Breast epithelium (tissue), 4 donors: ENCODE data around the gene SYT6. TPM values are rescaled to one million over a fixed set of nuclear protein-coding genes. Genes with fewer than 3 reads are reported as not detected.

Source experiments
- DNase-seq, 2 donors: peaks; one replicate each; pipeline ENCODE4 v3.0.0-alpha.2; 2019; ENCODE audit warnings: low spot score in 2 of 2
- H3K27ac ChIP-seq, 2 donors: fragments of 200-600 bp; sonication (generic) in 1 of 2; one replicate each; pipeline ENCODE4 v1.5.1; 2016 to 2019; ENCODE audit warnings: mild to moderate bottlenecking in 1 of 2
- H3K27me3 ChIP-seq, 2 donors: fragments of 200-600 bp; sonication (generic) in 1 of 2; one replicate each; pipeline versions ENCODE4 v1.5.1 to v1.6.0; 2017 to 2019; ENCODE audit warnings: control low read depth in 1 of 2, mild to moderate bottlenecking in 1 of 2
- H3K36me3 ChIP-seq: fragments of 200-600 bp; one replicate; pipeline ENCODE4 v1.5.1; 2019
- H3K4me1 ChIP-seq, 2 donors: fragments of 200-600 bp; sonication (generic); one replicate each; pipeline ENCODE4 v1.5.1; 2016 to 2019; ENCODE audit warnings: control low read depth in 1 of 2
- H3K4me3 ChIP-seq, 3 donors: fragments of 200-600 bp; sonication (generic); 1 replicate in 2 of 3; 2 replicates in 1 of 3; pipeline ENCODE4 v1.5.1; 2016 to 2019; ENCODE audit warnings: mild to moderate bottlenecking in 3 of 3, moderate library complexity in 2 of 3
- H3K9me3 ChIP-seq, 2 donors: fragments of 200-600 bp; sonication (generic) in 1 of 2; one replicate each; pipeline ENCODE4 v1.5.1; 2016 to 2019; ENCODE audit warnings: control low read depth in 1 of 2
- POLR2A ChIP-seq: fragments of 450-650 bp; IDR thresholded peaks from one replicate; pipeline ENCODE4 v1.6.1; 2016; ENCODE audit warnings: antibody characterized with exemption, mild to moderate bottlenecking, moderate library complexity
- POLR2AphosphoS5 ChIP-seq, 3 donors: sonication (generic); formaldehyde crosslinking; IDR thresholded peaks; one replicate each; pipeline ENCODE4 v1.6.1; 2017; ENCODE audit warnings: antibody characterized with exemption in 3 of 3
- intact Hi-C: fragments of 100-400 bp; cut with DNase I; formaldehyde crosslinking; loops from one replicate; pipeline ENCODE4 v1.15.1; 2023; ENCODE audit warnings: low total_unique reads
- total RNA-seq, 3 donors: library from RNA; depleted of rRNA; stranded (reverse); fragments of >200 nt; gene quantifications; one replicate each; pipeline ENCODE4 v1.1.0, GENCODE V29; 2016
- TF ChIP-seq, protein P1 (sequence below), 3 donors: fragments of 450-650 bp; IDR thresholded peaks; one replicate each; pipeline ENCODE4 v1.5.1; 2016 to 2017; ENCODE audit warnings: antibody characterized with exemption in 3 of 3, mild to moderate bottlenecking in 3 of 3, moderate library complexity in 3 of 3

Gene SYT6
- total RNA-seq, 3 donors from 2014 or later: under 0.01 to 0.15 (median under 0.01) TPM

DNA sequence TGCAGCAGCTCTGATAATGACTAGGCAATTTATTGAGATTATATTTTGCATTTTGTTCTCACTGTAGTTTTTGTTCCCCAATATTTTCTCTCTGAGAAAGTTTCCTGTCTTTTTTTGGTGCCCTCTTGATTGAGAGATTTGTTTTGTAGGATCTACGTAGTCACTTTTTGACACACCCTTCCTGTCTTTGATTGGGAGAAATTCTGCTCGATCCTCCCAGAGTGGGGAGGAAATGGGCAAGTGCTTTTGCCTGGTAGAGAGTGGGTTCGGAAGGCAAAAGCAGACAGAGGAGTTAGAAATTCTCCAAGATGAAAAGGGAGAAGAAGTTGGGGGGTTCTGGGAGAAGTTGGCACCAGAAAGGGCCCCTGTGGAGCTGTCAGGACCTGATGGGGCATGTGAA lies 42.1 kb upstream of the SYT6 start:
- no peaks in the 10 kb centered on the region for H3K36me3 ChIP-seq
- no peak for TF ChIP-seq POLR2AphosphoS5 (IDR thresholded peaks at IDR 0.05)
- TF ChIP-seq, protein P1, sequence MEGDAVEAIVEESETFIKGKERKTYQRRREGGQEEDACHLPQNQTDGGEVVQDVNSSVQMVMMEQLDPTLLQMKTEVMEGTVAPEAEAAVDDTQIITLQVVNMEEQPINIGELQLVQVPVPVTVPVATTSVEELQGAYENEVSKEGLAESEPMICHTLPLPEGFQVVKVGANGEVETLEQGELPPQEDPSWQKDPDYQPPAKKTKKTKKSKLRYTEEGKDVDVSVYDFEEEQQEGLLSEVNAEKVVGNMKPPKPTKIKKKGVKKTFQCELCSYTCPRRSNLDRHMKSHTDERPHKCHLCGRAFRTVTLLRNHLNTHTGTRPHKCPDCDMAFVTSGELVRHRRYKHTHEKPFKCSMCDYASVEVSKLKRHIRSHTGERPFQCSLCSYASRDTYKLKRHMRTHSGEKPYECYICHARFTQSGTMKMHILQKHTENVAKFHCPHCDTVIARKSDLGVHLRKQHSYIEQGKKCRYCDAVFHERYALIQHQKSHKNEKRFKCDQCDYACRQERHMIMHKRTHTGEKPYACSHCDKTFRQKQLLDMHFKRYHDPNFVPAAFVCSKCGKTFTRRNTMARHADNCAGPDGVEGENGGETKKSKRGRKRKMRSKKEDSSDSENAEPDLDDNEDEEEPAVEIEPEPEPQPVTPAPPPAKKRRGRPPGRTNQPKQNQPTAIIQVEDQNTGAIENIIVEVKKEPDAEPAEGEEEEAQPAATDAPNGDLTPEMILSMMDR (IDR thresholded peaks at IDR 0.05): no peak
- no peak for TF ChIP-seq POLR2A
- H3K27ac ChIP-seq: no peak overlapping the region
- intact Hi-C loops: no loop called here
- H3K4me1 ChIP-seq: no peaks in the 10 kb centered on the region
- H3K9me3 ChIP-seq: no peaks in the 10 kb centered on the region
- H3K27me3 ChIP-seq: peaks cover 0 to 18% of the 10 kb centered on the region in 2 donors
- no peak for DNase-seq
- no peak overlapping the region for H3K4me3 ChIP-seq

- no peaks in the 10 kb centered on the region for H3K36me3 ChIP-seq
- H3K4me1 ChIP-seq: no peaks in the 10 kb centered on the region
- H3K27me3 ChIP-seq: peaks cover 0 to 6% of the 10 kb centered on the region in 2 donors
- no peak for DNase-seq
- no peak overlapping the region for H3K27ac ChIP-seq
- H3K9me3 ChIP-seq: no peaks in the 10 kb centered on the region
- H3K4me3 ChIP-seq: no peak overlapping the region
- intact Hi-C loops: no loop called here
- no peak for TF ChIP-seq POLR2AphosphoS5 (IDR thresholded peaks at IDR 0.05)
Measured at GRCh38 chr1:114192328-114192727, 38.7 kb upstream of the SYT6 start.

DNA sequence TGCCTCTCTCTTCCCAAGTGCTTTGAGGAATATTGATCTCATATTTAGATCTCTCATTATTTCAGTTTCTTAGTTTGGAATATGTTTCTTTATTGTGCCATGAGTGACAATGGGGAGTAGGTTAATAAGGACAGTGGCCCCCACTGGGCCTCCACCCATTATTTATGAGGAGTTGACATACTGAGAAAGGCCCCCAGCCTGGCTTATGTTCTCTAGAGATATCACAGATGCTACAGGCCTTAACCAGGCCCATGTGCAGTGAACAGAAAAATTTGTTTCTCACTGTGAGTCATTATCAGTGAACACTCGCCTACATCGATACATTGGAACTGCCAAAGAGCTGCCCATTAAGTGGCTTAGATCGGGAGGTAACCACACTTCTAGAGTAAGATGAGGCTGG lies 35.7 kb upstream of the SYT6 start:
- Histone ChIP-seq H3K9me3 (no peaks in the 10 kb centered on the region), H3K27me3 (no peaks in the 10 kb centered on the region), H3K27ac (no peak overlapping the region), H3K4me1 (no peaks in the 10 kb centered on the region), H3K4me3 (no peak overlapping the region), H3K36me3 (no peaks in the 10 kb centered on the region)
- intact Hi-C loops: no loop called here
- DNase-seq: no peak
- TF ChIP-seq, protein P1 (IDR thresholded peaks at IDR 0.05): no peak
- TF ChIP-seq POLR2A (no peak), POLR2AphosphoS5 (IDR thresholded peaks at IDR 0.05) (no peak)

- no peak overlapping the region for H3K27ac ChIP-seq
- no peak overlapping the region for H3K4me3 ChIP-seq
- no peaks in the 10 kb centered on the region for H3K9me3 ChIP-seq
- no peaks in the 10 kb centered on the region for H3K36me3 ChIP-seq
- H3K27me3 ChIP-seq: no peaks in the 10 kb centered on the region
- no peak for DNase-seq
- TF ChIP-seq POLR2A (no peak), POLR2AphosphoS5 (IDR thresholded peaks at IDR 0.05) (no peak)
- TF ChIP-seq, protein P1 (IDR thresholded peaks at IDR 0.05): no peak
- intact Hi-C loops: no loop called here
- H3K4me1 ChIP-seq: no peaks in the 10 kb centered on the region
Measured at GRCh38 chr1:114181356-114181755, 27.7 kb upstream of the SYT6 start.

- intact Hi-C loops: no loop called here
- Histone ChIP-seq H3K4me3 (no peak overlapping the region), H3K27me3 (no peaks in the 10 kb centered on the region), H3K4me1 (no peaks in the 10 kb centered on the region), H3K27ac (no peak overlapping the region), H3K36me3 (no peaks in the 10 kb centered on the region), H3K9me3 (no peaks in the 10 kb centered on the region)
- no peak for TF ChIP-seq POLR2A
- no peak for TF ChIP-seq POLR2AphosphoS5 (IDR thresholded peaks at IDR 0.05)
- TF ChIP-seq, protein P1 (IDR thresholded peaks at IDR 0.05): no peak
- DNase-seq: no peak
Measured at GRCh38 chr1:114180742-114181141, 27.1 kb upstream of the SYT6 start.

- H3K4me1 ChIP-seq: no peaks in the 10 kb centered on the region
- H3K4me3 ChIP-seq: no peak overlapping the region
- no peak overlapping the region for H3K27ac ChIP-seq
- intact Hi-C loops: no loop called here
- H3K27me3 ChIP-seq: no peaks in the 10 kb centered on the region
- no peak for DNase-seq
- TF ChIP-seq POLR2A (no peak), POLR2AphosphoS5 (IDR thresholded peaks at IDR 0.05) (no peak)
- TF ChIP-seq, protein P1 (IDR thresholded peaks at IDR 0.05): no peak
- H3K36me3 ChIP-seq: no peaks in the 10 kb centered on the region
- no peaks in the 10 kb centered on the region for H3K9me3 ChIP-seq
Measured at GRCh38 chr1:114178936-114179335, 25.3 kb upstream of the SYT6 start.
